ENCODE results near the gene PIK3AP1.

DNA sequence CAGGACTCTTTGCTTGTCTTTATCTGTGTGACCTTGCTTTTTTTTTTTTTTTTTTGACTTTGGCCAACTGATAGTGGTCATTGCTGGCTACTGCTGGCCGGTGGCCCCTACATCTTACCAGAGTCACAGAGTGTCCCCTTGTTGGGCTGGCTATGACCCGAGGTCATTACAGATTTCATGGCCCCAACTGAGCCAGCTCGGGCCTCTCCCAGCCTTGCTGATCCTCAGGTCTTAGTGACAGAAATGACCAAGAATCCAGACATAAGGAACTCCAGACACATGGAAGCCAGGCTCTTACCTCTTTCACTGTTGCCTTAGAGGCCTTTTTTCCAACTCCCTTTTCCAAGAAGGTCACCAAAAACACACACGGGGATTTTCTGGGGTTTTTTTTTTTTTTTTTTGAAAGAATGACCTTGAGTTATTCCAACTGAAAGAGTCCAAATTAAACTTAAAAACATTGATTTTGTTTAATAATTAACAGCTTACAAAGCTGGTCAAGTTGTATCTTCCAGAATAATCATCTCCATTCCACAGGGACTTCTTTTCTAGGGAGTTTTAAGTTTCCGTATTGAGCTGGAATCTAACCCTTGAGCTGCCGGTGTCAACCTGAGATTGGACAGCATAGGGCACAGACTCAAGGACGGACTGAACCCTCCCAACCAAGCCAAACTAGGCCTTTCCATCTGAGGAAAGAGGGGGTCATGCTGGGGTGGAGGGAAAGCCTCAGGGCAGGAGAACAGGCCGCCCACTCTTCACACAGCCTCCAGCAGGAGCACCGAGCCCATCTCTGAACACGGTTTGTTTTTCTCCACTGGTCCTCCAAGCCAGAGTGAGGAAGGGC lies 43.8 kb downstream of the PIK3AP1 start:
- TF ChIP-seq FOXP2 (optimal IDR thresholded peaks at IDR 0.05; ENCODE audit: control extremely low read depth, extremely low read length, insufficient read depth) (no peak), EZH2 (IDR thresholded peaks at IDR 0.05) (no peak), POLR2AphosphoS5 (IDR thresholded peaks at IDR 0.05; ENCODE audit: borderline replicate concordance, low read depth, low read length) (no peak)

Measured in SK-N-MC (cell line).